Measurements from ENCODE around the gene GPRIN2.
"Not testable (repeated sequence)": the region's sequence is repeated elsewhere in the genome, so short reads cannot be mapped to it uniquely, and the experiment has no call there.

Gene GPRIN2

GRCh38 chr10:46577624-46578473 lies 21.4 kb upstream of the GPRIN2 start:
- WGBS, 2 donors (ENCODE audit: extremely low coverage in 2 of 2, insufficient read length in 2 of 2, insufficient replicate concordance in 1 of 2), result no CpG with 5 or more reads among the region's 50 CpGs
- not testable (repeated sequence) for H2BK5ac ChIP-seq (ENCODE audit: low read length); H3K79me1 ChIP-seq (ENCODE audit: low read depth, low read length); H3K4ac ChIP-seq (ENCODE audit: low read length); H2BK120ac ChIP-seq (ENCODE audit: low read depth, low read length); H3K36me3 ChIP-seq (replicated peaks in 1 of 2; ENCODE audit: control insufficient read depth in 2 of 2, insufficient read depth in 2 of 2, low read length in 2 of 2); H3K27ac ChIP-seq (replicated peaks; ENCODE audit: low read length); H3K9me3 ChIP-seq (replicated peaks in 1 of 2; ENCODE audit: control insufficient read depth in 2 of 2, insufficient read depth in 1 of 2, low read depth in 1 of 2, low read length in 2 of 2); DNase-seq (ENCODE audit: low spot score); H3K14ac ChIP-seq (ENCODE audit: low read length); H2BK12ac ChIP-seq (ENCODE audit: low read length); H3K9ac ChIP-seq (ENCODE audit: low read depth, low read length, poor library complexity); H4K8ac ChIP-seq (ENCODE audit: low read depth, low read length); H3K18ac ChIP-seq (ENCODE audit: low read length); H2AFZ ChIP-seq (ENCODE audit: low read length); H2BK15ac ChIP-seq (ENCODE audit: low read length); H3K4me3 ChIP-seq (ENCODE audit: low read length in 2 of 2); H2AK5ac ChIP-seq (ENCODE audit: low read depth, low read length); H3K23ac ChIP-seq (ENCODE audit: low read depth, low read length, poor library complexity); H3K4me1 ChIP-seq (ENCODE audit: control insufficient read depth in 2 of 2, insufficient read depth in 1 of 2, low read depth in 1 of 2, low read length in 2 of 2); H4K91ac ChIP-seq (ENCODE audit: low read depth, low read length, poor library complexity); H3K27me3 ChIP-seq (ENCODE audit: control insufficient read depth in 3 of 3, insufficient read depth in 3 of 3, low read depth in 1 of 3, low read length in 3 of 3)
- H3K4me2 ChIP-seq (ENCODE audit: insufficient read depth, low read length, poor library complexity, severe bottlenecking), result peak overlapping the region; percentile 18

DNA sequence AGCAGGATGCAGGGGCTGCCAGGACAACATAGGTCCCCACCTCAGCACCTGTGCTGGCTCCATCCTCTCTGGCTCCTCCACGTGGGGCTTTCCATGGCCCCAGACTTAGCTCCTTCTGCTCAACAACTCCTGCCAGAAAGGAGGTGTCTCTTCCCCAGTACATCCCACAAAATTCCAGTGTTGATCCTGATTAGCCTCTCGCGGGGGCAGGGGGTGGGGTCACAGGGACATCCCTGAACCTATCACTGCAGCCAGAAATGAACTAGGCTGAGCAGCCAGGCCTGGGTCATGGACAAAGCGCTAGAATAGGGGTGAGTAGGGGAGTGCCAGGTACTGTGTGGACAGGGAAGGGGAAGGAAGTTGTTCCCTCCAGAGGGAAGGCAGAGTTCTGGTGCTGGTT lies 17.4 kb upstream of the GPRIN2 start:
- H3K14ac ChIP-seq (ENCODE audit: low read length); H2BK12ac ChIP-seq (ENCODE audit: low read length); H3K27ac ChIP-seq (replicated peaks; ENCODE audit: low read length); H3K4me2 ChIP-seq (ENCODE audit: insufficient read depth, low read length, poor library complexity, severe bottlenecking); H4K8ac ChIP-seq (ENCODE audit: low read depth, low read length); DNase-seq (ENCODE audit: low spot score); H3K4me1 ChIP-seq (ENCODE audit: control insufficient read depth in 2 of 2, insufficient read depth in 1 of 2, low read depth in 1 of 2, low read length in 2 of 2); H2BK5ac ChIP-seq (ENCODE audit: low read length); H3K9ac ChIP-seq (ENCODE audit: low read depth, low read length, poor library complexity); H2AFZ ChIP-seq (ENCODE audit: low read length); H3K4me3 ChIP-seq (ENCODE audit: low read length in 2 of 2); H3K9me3 ChIP-seq (replicated peaks in 1 of 2; ENCODE audit: control insufficient read depth in 2 of 2, insufficient read depth in 1 of 2, low read depth in 1 of 2, low read length in 2 of 2); H2BK120ac ChIP-seq (ENCODE audit: low read depth, low read length); H3K23ac ChIP-seq (ENCODE audit: low read depth, low read length, poor library complexity); H3K79me1 ChIP-seq (ENCODE audit: low read depth, low read length); H3K4ac ChIP-seq (ENCODE audit: low read length); H3K36me3 ChIP-seq (replicated peaks in 1 of 2; ENCODE audit: control insufficient read depth in 2 of 2, insufficient read depth in 2 of 2, low read length in 2 of 2); H4K91ac ChIP-seq (ENCODE audit: low read depth, low read length, poor library complexity); H3K27me3 ChIP-seq (ENCODE audit: control insufficient read depth in 3 of 3, insufficient read depth in 3 of 3, low read depth in 1 of 3, low read length in 3 of 3); H3K18ac ChIP-seq (ENCODE audit: low read length); H2BK15ac ChIP-seq (ENCODE audit: low read length); H2AK5ac ChIP-seq (ENCODE audit: low read depth, low read length): not testable (repeated sequence)
- WGBS, 2 donors (ENCODE audit: extremely low coverage in 2 of 2, insufficient read length in 2 of 2, insufficient replicate concordance in 1 of 2), result no CpG with 5 or more reads among the region's 4 CpGs

DNA sequence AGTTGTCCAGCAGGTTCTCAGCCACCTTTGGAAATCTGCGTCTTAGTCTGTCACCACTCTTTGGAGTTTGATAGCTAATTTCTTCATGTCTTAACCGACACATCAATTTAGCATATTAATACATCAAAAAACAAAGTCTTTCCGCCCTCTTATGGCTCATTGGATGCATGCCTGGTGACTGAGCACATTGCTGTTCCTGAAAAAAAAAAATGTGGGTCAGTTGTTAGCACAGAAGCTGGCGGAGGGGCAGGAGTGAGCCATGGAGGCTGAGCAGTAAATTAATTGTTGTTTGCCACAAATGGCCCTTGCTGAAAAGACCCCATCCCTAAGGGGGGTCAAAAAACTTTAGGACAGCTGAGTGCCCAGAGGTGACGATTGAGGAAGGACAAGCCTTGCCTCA lies 16.9 kb upstream of the GPRIN2 start:
- not testable (repeated sequence) for H4K91ac ChIP-seq (ENCODE audit: low read depth, low read length, poor library complexity); H3K4me2 ChIP-seq (ENCODE audit: insufficient read depth, low read length, poor library complexity, severe bottlenecking); H3K27ac ChIP-seq (replicated peaks; ENCODE audit: low read length); H2BK120ac ChIP-seq (ENCODE audit: low read depth, low read length); H3K4me3 ChIP-seq (ENCODE audit: low read length in 2 of 2); H2BK15ac ChIP-seq (ENCODE audit: low read length); H3K9ac ChIP-seq (ENCODE audit: low read depth, low read length, poor library complexity); H3K4me1 ChIP-seq (ENCODE audit: control insufficient read depth in 2 of 2, insufficient read depth in 1 of 2, low read depth in 1 of 2, low read length in 2 of 2); H3K18ac ChIP-seq (ENCODE audit: low read length); H3K36me3 ChIP-seq (replicated peaks in 1 of 2; ENCODE audit: control insufficient read depth in 2 of 2, insufficient read depth in 2 of 2, low read length in 2 of 2); H3K27me3 ChIP-seq (ENCODE audit: control insufficient read depth in 3 of 3, insufficient read depth in 3 of 3, low read depth in 1 of 3, low read length in 3 of 3); DNase-seq (ENCODE audit: low spot score); H3K14ac ChIP-seq (ENCODE audit: low read length); H3K79me1 ChIP-seq (ENCODE audit: low read depth, low read length); H3K4ac ChIP-seq (ENCODE audit: low read length); H2BK5ac ChIP-seq (ENCODE audit: low read length); H2AFZ ChIP-seq (ENCODE audit: low read length); H3K9me3 ChIP-seq (replicated peaks in 1 of 2; ENCODE audit: control insufficient read depth in 2 of 2, insufficient read depth in 1 of 2, low read depth in 1 of 2, low read length in 2 of 2); H2BK12ac ChIP-seq (ENCODE audit: low read length); H3K23ac ChIP-seq (ENCODE audit: low read depth, low read length, poor library complexity); H2AK5ac ChIP-seq (ENCODE audit: low read depth, low read length); H4K8ac ChIP-seq (ENCODE audit: low read depth, low read length)
- WGBS, 2 donors (ENCODE audit: extremely low coverage in 2 of 2, insufficient read length in 2 of 2, insufficient replicate concordance in 1 of 2), result no CpG with 5 or more reads among the region's 5 CpGs

DNA sequence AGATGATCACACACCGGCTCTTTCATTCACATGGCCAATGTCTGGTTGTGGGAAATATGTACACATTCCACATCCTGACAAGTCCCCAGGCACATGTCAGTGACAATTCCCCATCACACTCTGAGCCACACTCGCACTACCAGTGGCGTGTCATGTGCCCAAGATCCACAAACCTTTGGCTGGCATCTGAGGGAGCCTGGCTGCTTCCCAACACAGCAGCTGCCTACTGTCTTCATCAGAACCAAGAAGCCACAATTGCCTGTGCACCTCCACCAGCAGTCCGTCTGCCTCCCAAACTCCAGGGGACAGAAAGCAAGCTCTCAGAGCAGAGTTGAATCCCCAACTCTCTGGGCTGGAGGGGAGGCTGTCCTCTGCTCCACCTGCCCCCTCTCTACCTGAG lies 16.3 kb upstream of the GPRIN2 start:
- H3K4me1 ChIP-seq (ENCODE audit: control insufficient read depth in 2 of 2, insufficient read depth in 1 of 2, low read depth in 1 of 2, low read length in 2 of 2); H3K36me3 ChIP-seq (replicated peaks in 1 of 2; ENCODE audit: control insufficient read depth in 2 of 2, insufficient read depth in 2 of 2, low read length in 2 of 2); H3K23ac ChIP-seq (ENCODE audit: low read depth, low read length, poor library complexity); H3K79me1 ChIP-seq (ENCODE audit: low read depth, low read length); H2BK15ac ChIP-seq (ENCODE audit: low read length); H3K9ac ChIP-seq (ENCODE audit: low read depth, low read length, poor library complexity); H2BK12ac ChIP-seq (ENCODE audit: low read length); H3K9me3 ChIP-seq (replicated peaks in 1 of 2; ENCODE audit: control insufficient read depth in 2 of 2, insufficient read depth in 1 of 2, low read depth in 1 of 2, low read length in 2 of 2); H2BK120ac ChIP-seq (ENCODE audit: low read depth, low read length); H2BK5ac ChIP-seq (ENCODE audit: low read length); DNase-seq (ENCODE audit: low spot score); H4K8ac ChIP-seq (ENCODE audit: low read depth, low read length); H3K14ac ChIP-seq (ENCODE audit: low read length); H3K18ac ChIP-seq (ENCODE audit: low read length); H3K27me3 ChIP-seq (ENCODE audit: control insufficient read depth in 3 of 3, insufficient read depth in 3 of 3, low read depth in 1 of 3, low read length in 3 of 3); H3K27ac ChIP-seq (replicated peaks; ENCODE audit: low read length); H3K4me3 ChIP-seq (ENCODE audit: low read length in 2 of 2); H3K4me2 ChIP-seq (ENCODE audit: insufficient read depth, low read length, poor library complexity, severe bottlenecking); H2AK5ac ChIP-seq (ENCODE audit: low read depth, low read length); H2AFZ ChIP-seq (ENCODE audit: low read length); H4K91ac ChIP-seq (ENCODE audit: low read depth, low read length, poor library complexity); H3K4ac ChIP-seq (ENCODE audit: low read length): not testable (repeated sequence)
- WGBS, 2 donors (ENCODE audit: extremely low coverage in 2 of 2, insufficient read length in 2 of 2, insufficient replicate concordance in 1 of 2), result no CpG with 5 or more reads among the region's 4 CpGs
